Mesothelial cell of epicardium (in vitro differentiated cells): ENCODE results near the gene MAF. TPM values are rescaled to one million over a fixed set of nuclear protein-coding genes. Genes with fewer than 3 reads are reported as not detected.

ENCODE experiments used
- DNase-seq, 2 experiments: peaks; one replicate each; pipeline ENCODE4 v3.0.0; 2021; ENCODE audit warnings: low spot score in 2 of 2; ENCODE audit not compliant: unreplicated experiment in 2 of 2
- H3K27ac Mint-ChIP-seq: 2 replicates; pipeline ENCODE4 v1.8.0; 2021; ENCODE audit warnings: mixed read lengths
- H3K27me3 Mint-ChIP-seq: 2 replicates; pipeline ENCODE4 v1.8.0; 2021; ENCODE audit warnings: low read depth, mixed read lengths
- H3K36me3 Mint-ChIP-seq: 2 replicates; pipeline ENCODE4 v1.8.0; 2021; ENCODE audit warnings: mixed read lengths
- H3K4me1 Mint-ChIP-seq: 2 replicates; pipeline ENCODE4 v1.8.0; 2021; ENCODE audit warnings: mixed read lengths
- H3K4me3 Mint-ChIP-seq: 2 replicates; pipeline ENCODE4 v1.8.0; 2021; ENCODE audit warnings: mild to moderate bottlenecking, moderate library complexity, mixed read lengths
- H3K9me3 Mint-ChIP-seq: 2 replicates; pipeline ENCODE4 v1.8.0; 2021; ENCODE audit warnings: mixed read lengths
- CTCF ChIP-seq: fragments of 200-600 bp; sonication (generic); IDR thresholded peaks from one replicate; pipeline ENCODE4 v1.5.0; 2021; ENCODE audit warnings: antibody characterized with exemption; ENCODE audit not compliant: unreplicated experiment
- total RNA-seq: library from RNA; stranded (reverse); gene quantifications from 3 replicates; pipeline ENCODE4 v1.2.1, GENCODE V29; 2021

The MAF gene
- total RNA-seq, 1 donor from 2014 or later: 12.9 TPM

DNA sequence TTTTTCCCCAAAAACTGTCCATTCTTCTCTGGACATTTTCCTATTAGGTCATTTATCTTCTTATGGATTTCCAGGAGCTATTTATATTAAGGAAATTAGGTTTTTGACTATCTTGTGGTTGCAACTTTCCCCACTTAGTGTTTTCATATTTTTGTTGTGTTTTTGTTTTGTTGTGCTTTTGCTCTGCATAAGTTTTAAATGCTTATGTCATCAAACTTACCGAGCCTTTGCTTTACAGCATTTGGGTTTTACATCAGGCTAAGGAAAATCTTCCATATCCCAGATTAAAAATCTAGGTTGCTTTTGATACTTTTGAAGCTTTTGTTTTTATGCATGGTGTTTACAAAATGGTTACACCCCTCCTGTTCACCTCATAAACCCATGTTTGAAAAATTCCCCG is 27.5 kb downstream of the MAF start:
- peaks cover 77% of the 10 kb centered on the region for H3K27me3 Mint-ChIP-seq
- H3K27ac Mint-ChIP-seq: no peak overlapping the region
- no peaks in the 10 kb centered on the region for H3K9me3 Mint-ChIP-seq
- H3K4me1 Mint-ChIP-seq: peaks cover 11% of the 10 kb centered on the region
- TF ChIP-seq CTCF: no peak
- DNase-seq: no peak
- H3K36me3 Mint-ChIP-seq: no peaks in the 10 kb centered on the region
- H3K4me3 Mint-ChIP-seq: no peak overlapping the region

DNA sequence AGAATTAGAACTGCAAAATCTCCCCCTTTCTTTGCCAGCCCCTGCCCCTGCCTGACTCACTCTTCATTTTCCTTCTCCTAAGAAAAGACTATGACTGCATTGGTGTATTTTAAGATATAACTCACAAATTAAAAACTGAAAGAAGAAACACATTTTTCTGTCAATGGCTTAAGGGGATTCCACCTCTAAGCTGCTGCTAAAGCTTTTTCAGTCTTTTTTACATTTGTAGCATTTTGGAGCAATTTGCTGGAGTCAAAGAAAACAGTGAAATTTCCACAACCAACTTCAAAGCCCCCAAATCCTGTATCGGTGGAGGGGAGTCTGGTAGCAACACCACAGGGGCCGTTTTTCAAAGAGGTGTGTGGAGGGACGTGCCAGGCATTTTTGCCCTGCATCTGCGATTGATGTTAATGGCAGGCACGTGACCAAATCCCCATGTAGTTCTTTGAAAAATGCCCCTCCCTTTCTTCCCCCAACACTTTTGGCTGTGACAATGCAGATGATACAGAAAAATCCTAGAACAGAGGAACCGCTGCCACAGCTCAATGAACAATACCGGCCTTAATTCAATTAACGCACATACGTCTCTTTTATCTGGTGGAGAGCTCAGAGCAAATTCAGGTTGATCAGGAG is 28.5 kb downstream of the MAF start:
- no peaks in the 10 kb centered on the region for H3K9me3 Mint-ChIP-seq
- no peak for TF ChIP-seq CTCF
- no peak for DNase-seq
- no peaks in the 10 kb centered on the region for H3K36me3 Mint-ChIP-seq
- H3K27ac Mint-ChIP-seq: no peak overlapping the region
- H3K27me3 Mint-ChIP-seq: peaks cover 75% of the 10 kb centered on the region
- no peak overlapping the region for H3K4me3 Mint-ChIP-seq
- peaks cover 11% of the 10 kb centered on the region for H3K4me1 Mint-ChIP-seq

DNA sequence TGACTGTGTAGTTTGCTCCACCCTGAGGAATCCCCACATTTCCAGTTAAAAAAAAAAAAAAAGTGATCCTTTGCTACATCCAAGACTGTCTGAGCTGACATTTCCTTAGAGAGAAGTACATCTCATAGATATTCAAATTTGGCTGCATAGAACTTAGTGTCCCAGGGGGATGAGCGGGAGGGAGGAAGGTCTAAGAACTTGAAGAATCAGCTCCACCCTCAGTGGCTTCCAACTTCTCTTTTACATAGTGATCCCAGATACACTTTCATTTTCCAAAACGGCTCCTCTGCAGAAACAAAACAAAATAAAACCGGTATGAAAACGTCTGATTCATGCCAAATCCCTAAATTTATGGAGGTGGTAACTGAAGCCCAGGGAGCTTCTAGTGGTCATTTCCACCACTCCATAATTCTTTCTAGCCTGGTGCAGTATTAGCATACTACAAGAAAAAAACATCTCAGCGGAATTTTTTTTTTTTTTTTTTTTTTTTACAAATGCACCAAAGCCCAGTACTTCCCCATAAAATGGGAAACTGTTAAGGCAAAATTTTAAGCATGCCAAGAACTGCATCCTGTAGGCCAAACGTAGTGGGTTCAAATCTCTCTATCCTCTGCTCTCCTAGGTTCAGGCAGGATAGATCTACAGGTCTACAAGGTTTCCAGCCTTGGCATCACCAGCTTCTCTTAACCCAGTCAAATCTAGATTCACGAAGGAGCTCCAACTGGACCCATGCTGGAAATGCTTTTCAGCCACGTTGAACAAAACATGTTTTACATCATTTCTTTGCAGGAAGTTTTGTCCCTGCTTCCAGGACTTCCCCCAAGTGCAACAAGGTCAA is 29.3 kb downstream of the MAF start:
- H3K4me1 Mint-ChIP-seq: peaks cover 11% of the 10 kb centered on the region
- no peak overlapping the region for H3K27ac Mint-ChIP-seq
- H3K9me3 Mint-ChIP-seq: no peaks in the 10 kb centered on the region
- no peak for DNase-seq
- peaks cover 69% of the 10 kb centered on the region for H3K27me3 Mint-ChIP-seq
- no peak for TF ChIP-seq CTCF
- H3K36me3 Mint-ChIP-seq: no peaks in the 10 kb centered on the region
- H3K4me3 Mint-ChIP-seq: no peak overlapping the region

GRCh38 chr16:79564671-79565107 is 35.8 kb downstream of the MAF start:
- H3K4me1 Mint-ChIP-seq: no peaks in the 10 kb centered on the region
- peaks cover 57% of the 10 kb centered on the region for H3K27me3 Mint-ChIP-seq
- no peak overlapping the region for H3K27ac Mint-ChIP-seq
- TF ChIP-seq CTCF: no peak
- DNase-seq: no peak
- H3K9me3 Mint-ChIP-seq: no peaks in the 10 kb centered on the region
- H3K4me3 Mint-ChIP-seq: no peak overlapping the region
- H3K36me3 Mint-ChIP-seq: no peaks in the 10 kb centered on the region

GRCh38 chr16:79563921-79564320 is 36.6 kb downstream of the MAF start:
- TF ChIP-seq CTCF: no peak
- no peaks in the 10 kb centered on the region for H3K36me3 Mint-ChIP-seq

More at GRCh38 chr16:79563921-79564320, 36.6 kb downstream of the MAF start:
- Mint-ChIP-seq H3K4me1 (no peaks in the 10 kb centered on the region), H3K27ac (no peak overlapping the region), H3K9me3 (no peaks in the 10 kb centered on the region), H3K27me3 (peaks cover 56% of the 10 kb centered on the region), H3K4me3 (no peak overlapping the region)
- no peak for DNase-seq
